SU-DHL-6 (cell line): ENCODE measurements around the gene LRRK1.

Experiments
- H2AFZ ChIP-seq: fragments of 200-600 bp; sonication (generic); 2 replicates; pipeline ENCODE4 v1.6.1; 2014; ENCODE audit warnings: low read depth, mild to moderate bottlenecking, moderate library complexity, mixed read lengths, antibody characterized with exemption, low read length; ENCODE audit not compliant: severe bottlenecking
- H3F3A ChIP-seq: fragments of 200-600 bp; shearing (Covaris generic); 2 replicates; pipeline ENCODE4 v1.6.0; 2016; ENCODE audit warnings: antibody characterized with exemption, mild to moderate bottlenecking; ENCODE audit not compliant: insufficient read depth
- H3K27ac ChIP-seq: fragments of 200-600 bp; sonication (generic); 2 replicates; pipeline ENCODE4 v1.5.1; 2016; ENCODE audit warnings: low read depth, mild to moderate bottlenecking, low read length, moderate library complexity, mixed read lengths
- H3K27me3 ChIP-seq: fragments of 200-600 bp; sonication (generic), shearing (Covaris generic); 2 replicates; pipeline ENCODE4 v1.6.0; 2014; ENCODE audit warnings: mild to moderate bottlenecking, low read length
- H3K36me3 ChIP-seq: fragments of 200-600 bp; sonication (generic); 2 replicates; pipeline ENCODE4 v1.6.1; 2014; ENCODE audit warnings: mild to moderate bottlenecking, low read length, mixed read lengths
- H3K4me2 ChIP-seq: fragments of 300-600, 200-600 bp; shearing (Covaris generic), sonication (generic); 2 replicates; pipeline ENCODE4 v1.6.0; 2014; ENCODE audit warnings: low read length, low read depth, mild to moderate bottlenecking; ENCODE audit not compliant: poor library complexity, severe bottlenecking
- H3K4me3 ChIP-seq: fragments of 200-600 bp; sonication (generic); 2 replicates; pipeline ENCODE4 v1.5.1; 2014; ENCODE audit warnings: antibody characterized with exemption, low read length, mild to moderate bottlenecking, mixed read lengths; ENCODE audit not compliant: insufficient read depth, poor library complexity, severe bottlenecking
- H3K79me2 ChIP-seq: fragments of 200-600 bp; sonication (generic); 2 replicates; pipeline ENCODE4 v1.6.1; 2014; ENCODE audit warnings: mild to moderate bottlenecking, low read length, moderate library complexity; ENCODE audit not compliant: insufficient read depth
- H3K9ac ChIP-seq: fragments of 200-600 bp; sonication (generic); 2 replicates; pipeline ENCODE4 v1.7.0; 2014; ENCODE audit warnings: mild to moderate bottlenecking, low read length
- H3K9me2 ChIP-seq: fragments of 200-600 bp; sonication (generic); replicated peaks from 2 replicates; pipeline ENCODE4 v1.6.1; 2014; ENCODE audit warnings: low read length; ENCODE audit not compliant: insufficient read depth
- H3K9me3 ChIP-seq: fragments of 200-600 bp; sonication (generic); 2 replicates; pipeline ENCODE4 v1.6.1; 2014; ENCODE audit warnings: low read length, mixed read lengths; ENCODE audit not compliant: insufficient read depth
- H4K20me1 ChIP-seq: fragments of 200-600 bp; sonication (generic); 2 replicates; pipeline ENCODE4 v1.6.1; 2014; ENCODE audit warnings: low read depth, mild to moderate bottlenecking, antibody characterized with exemption, low read length, moderate library complexity, mixed read lengths
- EZH2phosphoT487 ChIP-seq: fragments of 200-600 bp; sonication (generic), shearing (Covaris generic); conservative IDR thresholded peaks from 2 replicates; pipeline ENCODE4 v1.6.1; 2018; ENCODE audit warnings: mild to moderate bottlenecking, antibody characterized with exemption, low read length, moderate library complexity, mixed read lengths
- TF ChIP-seq, protein P1 (sequence below): fragments of 200-600 bp; sonication (generic); IDR thresholded peaks from one replicate; pipeline ENCODE4 v1.5.1; 2017; ENCODE audit warnings: antibody characterized with exemption, mild to moderate bottlenecking, low read length, moderate library complexity; ENCODE audit not compliant: insufficient read depth, poor library complexity, severe bottlenecking

The LRRK1 gene

DNA sequence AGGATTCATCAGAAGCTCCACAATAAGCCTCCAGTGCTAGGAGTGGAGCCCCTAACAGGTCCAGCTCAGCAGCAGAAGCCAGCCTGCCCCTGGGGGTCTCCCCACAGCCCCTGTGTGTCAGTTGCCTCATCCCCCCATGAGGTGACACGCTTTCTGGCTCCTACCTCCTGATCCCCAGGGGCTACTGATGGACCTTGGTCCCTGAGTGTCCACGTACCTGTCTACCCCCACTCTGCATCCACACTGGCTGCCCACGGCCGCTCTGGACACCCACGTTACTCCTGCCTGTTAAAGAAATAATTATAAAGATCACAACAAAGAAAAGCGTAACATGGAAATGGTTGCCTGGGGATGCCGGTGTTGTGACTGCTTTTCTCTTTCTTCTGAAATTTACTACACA is 189.6 kb downstream of the LRRK1 start:
- H3F3A ChIP-seq = no peaks in the 10 kb centered on the region
- H3K4me2 ChIP-seq = no peak overlapping the region
- TF ChIP-seq EZH2phosphoT487 = no peak
- TF ChIP-seq, protein P1, sequence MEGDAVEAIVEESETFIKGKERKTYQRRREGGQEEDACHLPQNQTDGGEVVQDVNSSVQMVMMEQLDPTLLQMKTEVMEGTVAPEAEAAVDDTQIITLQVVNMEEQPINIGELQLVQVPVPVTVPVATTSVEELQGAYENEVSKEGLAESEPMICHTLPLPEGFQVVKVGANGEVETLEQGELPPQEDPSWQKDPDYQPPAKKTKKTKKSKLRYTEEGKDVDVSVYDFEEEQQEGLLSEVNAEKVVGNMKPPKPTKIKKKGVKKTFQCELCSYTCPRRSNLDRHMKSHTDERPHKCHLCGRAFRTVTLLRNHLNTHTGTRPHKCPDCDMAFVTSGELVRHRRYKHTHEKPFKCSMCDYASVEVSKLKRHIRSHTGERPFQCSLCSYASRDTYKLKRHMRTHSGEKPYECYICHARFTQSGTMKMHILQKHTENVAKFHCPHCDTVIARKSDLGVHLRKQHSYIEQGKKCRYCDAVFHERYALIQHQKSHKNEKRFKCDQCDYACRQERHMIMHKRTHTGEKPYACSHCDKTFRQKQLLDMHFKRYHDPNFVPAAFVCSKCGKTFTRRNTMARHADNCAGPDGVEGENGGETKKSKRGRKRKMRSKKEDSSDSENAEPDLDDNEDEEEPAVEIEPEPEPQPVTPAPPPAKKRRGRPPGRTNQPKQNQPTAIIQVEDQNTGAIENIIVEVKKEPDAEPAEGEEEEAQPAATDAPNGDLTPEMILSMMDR = no peak
- H4K20me1 ChIP-seq = no peaks in the 10 kb centered on the region
- H3K9me2 ChIP-seq = no peaks in the 10 kb centered on the region
- H3K9me3 ChIP-seq = no peaks in the 10 kb centered on the region
- H3K4me3 ChIP-seq = no peak overlapping the region
- no peak overlapping the region for H2AFZ ChIP-seq
- H3K27me3 ChIP-seq = no peaks in the 10 kb centered on the region
- no peak overlapping the region for H3K9ac ChIP-seq
- H3K79me2 ChIP-seq = no peaks in the 10 kb centered on the region
- H3K36me3 ChIP-seq = no peaks in the 10 kb centered on the region
- H3K27ac ChIP-seq = no peak overlapping the region

DNA sequence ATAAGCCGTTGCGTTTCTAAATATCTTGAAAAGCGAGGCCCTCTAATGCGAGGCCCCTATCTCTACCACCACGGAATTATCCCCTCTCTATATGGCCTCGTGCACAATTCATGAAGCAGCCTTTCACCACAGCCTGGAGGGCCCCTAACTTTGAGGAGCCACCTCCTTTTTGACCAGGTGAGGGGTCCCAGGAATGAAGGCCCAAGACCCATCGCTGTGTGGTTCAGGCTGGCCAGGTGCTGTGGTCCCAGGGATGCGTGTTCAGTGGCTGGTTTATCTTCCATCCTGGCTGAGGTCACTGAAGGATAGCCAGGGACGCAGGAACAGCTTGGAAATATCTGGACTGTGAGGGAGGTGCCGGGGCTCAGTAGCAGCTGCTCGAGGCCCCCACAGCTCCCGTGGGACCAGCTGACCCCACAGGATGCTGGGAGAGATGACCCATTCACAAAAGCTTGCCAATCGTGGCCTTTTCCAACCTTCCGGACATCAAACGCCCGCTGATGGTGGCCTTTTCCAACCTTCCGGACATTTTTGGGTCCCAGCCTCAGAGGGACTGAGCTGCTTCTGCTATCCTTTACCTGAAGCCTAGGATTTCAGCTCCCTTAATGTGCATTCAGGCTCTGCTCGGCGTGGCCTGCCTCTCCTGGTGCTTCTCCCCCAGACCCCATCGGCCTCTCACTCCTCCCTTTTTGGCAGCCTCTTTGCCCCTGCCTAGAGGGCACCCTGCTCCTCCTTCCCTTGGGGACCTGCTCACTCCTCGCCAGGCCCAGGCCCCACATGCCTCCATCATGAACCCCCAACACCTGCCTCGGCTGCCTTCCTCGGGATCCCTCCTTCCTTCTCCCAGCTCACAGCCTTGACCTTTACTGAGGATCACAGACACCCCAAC is 191.8 kb downstream of the LRRK1 start:
- Histone ChIP-seq H3K27me3 (no peaks in the 10 kb centered on the region), H3K9me2 (no peaks in the 10 kb centered on the region), H3K9me3 (no peaks in the 10 kb centered on the region), H3K4me2 (no peak overlapping the region), H3F3A (no peaks in the 10 kb centered on the region), H3K36me3 (no peaks in the 10 kb centered on the region), H3K4me3 (no peak overlapping the region), H3K27ac (no peak overlapping the region), H4K20me1 (no peaks in the 10 kb centered on the region), H2AFZ (no peak overlapping the region), H3K79me2 (no peaks in the 10 kb centered on the region), H3K9ac (no peak overlapping the region)
- TF ChIP-seq EZH2phosphoT487 = no peak
- TF ChIP-seq, protein P1 = no peak

DNA sequence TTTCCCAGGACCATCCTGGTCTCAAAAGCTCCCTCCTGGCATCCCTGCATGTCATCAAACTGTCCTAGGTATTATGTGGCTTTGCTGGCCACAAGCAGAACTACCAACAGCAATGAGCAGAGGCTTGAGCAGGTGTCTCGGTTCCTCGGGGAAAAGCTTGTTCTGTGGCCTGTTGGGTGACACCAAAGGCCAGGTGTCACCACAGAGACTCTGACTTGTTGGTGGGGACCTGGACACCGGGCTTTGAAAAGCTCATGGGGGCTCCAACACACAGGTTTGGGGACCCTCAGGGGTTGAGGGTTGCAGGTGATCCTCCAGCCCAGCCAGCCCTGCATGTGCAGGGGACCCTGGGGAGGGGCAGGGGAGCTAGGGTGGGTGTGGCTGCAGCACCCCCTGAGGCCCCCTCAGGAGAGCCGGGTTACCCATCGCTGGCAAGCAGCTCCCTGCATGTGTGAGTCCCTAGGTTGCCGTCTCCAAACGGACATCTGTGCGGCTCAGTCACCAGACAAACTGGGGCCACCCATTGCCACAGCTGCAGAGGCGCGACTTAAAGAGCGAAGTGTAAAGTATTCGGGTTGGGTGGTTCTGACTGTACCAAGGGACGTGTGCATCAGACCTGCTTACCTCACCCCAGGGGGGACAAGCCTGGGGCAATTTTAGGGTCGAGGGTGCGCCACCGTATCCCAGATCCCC is 192.6 kb downstream of the LRRK1 start:
- no peaks in the 10 kb centered on the region for H3K36me3 ChIP-seq
- no peak overlapping the region for H3K27ac ChIP-seq
- H3K9ac ChIP-seq = no peak overlapping the region
- no peak overlapping the region for H3K4me3 ChIP-seq
- H3K4me2 ChIP-seq = no peak overlapping the region
- no peaks in the 10 kb centered on the region for H3K27me3 ChIP-seq
- no peaks in the 10 kb centered on the region for H3F3A ChIP-seq
- TF ChIP-seq EZH2phosphoT487 = no peak
- TF ChIP-seq, protein P1 = no peak
- H2AFZ ChIP-seq = no peak overlapping the region
- H3K79me2 ChIP-seq = no peaks in the 10 kb centered on the region
- H3K9me3 ChIP-seq = no peaks in the 10 kb centered on the region
- H3K9me2 ChIP-seq = no peaks in the 10 kb centered on the region
- no peaks in the 10 kb centered on the region for H4K20me1 ChIP-seq
